RWPE1 (cell line): ENCODE measurements around the gene BMF.

Experiments
- CTCF ChIA-PET: fragments of 350-600 bp; sonication (Branson Sonifier 250); formaldehyde crosslinking; extraction: SDS; loops from one replicate; lab custom pipeline; 2021; lab: Yijun Ruan, JAX
- POLR2A ChIA-PET: fragments of 400-600 bp; formaldehyde crosslinking; extraction: SDS; loops from one replicate; lab custom pipeline; 2020; ENCODE audit warnings: antibody characterized with exemption; ENCODE audit not compliant: low non-redundant PET; lab: Yijun Ruan, JAX
- DNase-seq: peaks from one replicate; pipeline ENCODE4 v3.0.0; 2012; ENCODE audit warnings: low spot score
- H3K27ac ChIP-seq: fragments of 450-650 bp; 2 replicates; pipeline ENCODE4 v1.5.1; 2017
- CTCF ChIP-seq: fragments of 450-650 bp; conservative IDR thresholded peaks from 2 replicates; pipeline ENCODE4 v1.5.1; 2017; ENCODE audit warnings: low read depth, mild to moderate bottlenecking

BMF gene

GRCh38 chr15:40066589-40066988 is 42.1 kb downstream of the BMF start:
- POLR2A ChIA-PET: interaction anchor here (0.7 kb wide), 1 partner anchor 32 kb away, joined by 3 read pairs; no protein-coding TSS in a partner anchor
- DNase-seq: peak; percentile 33
- no peak for TF ChIP-seq CTCF
- no peak overlapping the region for H3K27ac ChIP-seq
- CTCF ChIA-PET: interaction anchor here (0.6 kb wide), 1 partner anchor 244 kb away, joined by 3 read pairs; no protein-coding TSS in a partner anchor

- ChIA-PET POLR2A (no interaction called here), CTCF (no interaction called here)
- no peak for DNase-seq
- no peak for TF ChIP-seq CTCF
- H3K27ac ChIP-seq: no peak overlapping the region
Observed at GRCh38 chr15:40065166-40065565, 43.5 kb downstream of the BMF start.

- peak overlapping the region; percentile 78 for H3K27ac ChIP-seq
- CTCF ChIA-PET: interaction anchor here (0.6 to 0.7 kb wide), 2 partner anchors 13 to 39 kb away, joined by 3 read pairs; no protein-coding TSS in a partner anchor
- POLR2A ChIA-PET: no interaction called here
- DNase-seq: no peak
- TF ChIP-seq CTCF: no peak
Observed at GRCh38 chr15:40064231-40064894, 44.3 kb downstream of the BMF start.

GRCh38 chr15:40063563-40064011 is 45.1 kb downstream of the BMF start:
- peak overlapping the region; percentile 78 for H3K27ac ChIP-seq
- POLR2A ChIA-PET: no interaction called here
- no peak for TF ChIP-seq CTCF
- DNase-seq: peak; percentile 87
- CTCF ChIA-PET: interaction anchor here (0.6 to 1.3 kb wide), 2 partner anchors 39 to 41 kb away, joined by 3 read pairs; no protein-coding TSS in a partner anchor

GRCh38 chr15:40062816-40063562 is 45.7 kb downstream of the BMF start:
- ChIA-PET CTCF (interaction anchor here (1.3 kb wide), 1 partner anchor 41 kb away, joined by 3 read pairs; no protein-coding TSS in a partner anchor), POLR2A (no interaction called here)
- peak overlapping the region; percentile 78 for H3K27ac ChIP-seq
- TF ChIP-seq CTCF: no peak
- DNase-seq: no peak

GRCh38 chr15:40061212-40061901 is 47.3 kb downstream of the BMF start:
- TF ChIP-seq CTCF: no peak
- no peak overlapping the region for H3K27ac ChIP-seq
- DNase-seq: no peak
- ChIA-PET CTCF (interaction anchor here (1.0 to 1.4 kb wide), 4 partner anchors 16 to 214 kb away, joined by 3 to 4 read pairs (median 4); no protein-coding TSS in a partner anchor), POLR2A (no interaction called here)
